ENCODE results near the gene SLC12A8.

- TF ChIP-seq CTCF (IDR thresholded peaks at IDR 0.05) (no peak), EP300 (IDR thresholded peaks at IDR 0.05) (no peak)
Observed at GRCh38 chr3:125140818-125141595, 71.5 kb downstream of the SLC12A8 start.

All from stomach (tissue), 4 donors.